Duodenal mucosa (tissue), 2 donors: ENCODE measurements around the gene BHLHE23.
"Not testable (repeated sequence)": the region's sequence is repeated elsewhere in the genome, so short reads cannot be mapped to it uniquely, and the experiment has no call there.

Experiments used
- H3K27ac ChIP-seq: one replicate; pipeline ENCODE4 v1.7.0; 2013; ENCODE audit warnings: low read depth, low read length
- H3K27me3 ChIP-seq, 2 donors: one replicate each; pipeline ENCODE4 v1.7.0; 2013; ENCODE audit warnings: low read length in 2 of 2, control low read depth in 1 of 2; ENCODE audit not compliant: insufficient read depth in 2 of 2, control insufficient read depth in 1 of 2
- H3K36me3 ChIP-seq, 2 donors: one replicate each; pipeline ENCODE4 v1.7.0; 2013; ENCODE audit warnings: low read length in 2 of 2, control low read depth in 1 of 2; ENCODE audit not compliant: insufficient read depth in 2 of 2, control insufficient read depth in 1 of 2
- H3K4me1 ChIP-seq, 2 donors: one replicate each; pipeline ENCODE4 v1.7.0; 2013; ENCODE audit warnings: low read length in 2 of 2, control low read depth in 1 of 2; ENCODE audit not compliant: insufficient read depth in 2 of 2, control insufficient read depth in 1 of 2
- H3K4me3 ChIP-seq, 2 donors: one replicate each; pipeline ENCODE4 v1.7.0; 2013; ENCODE audit warnings: low read length in 2 of 2, low read depth in 1 of 2
- H3K9ac ChIP-seq, 2 donors: one replicate each; pipeline ENCODE4 v1.7.0; 2013; ENCODE audit warnings: low read length in 2 of 2, low read depth in 1 of 2
- H3K9me3 ChIP-seq, 2 donors: one replicate each; pipeline ENCODE4 v1.7.0; 2013; ENCODE audit warnings: low read length in 2 of 2, control low read depth in 1 of 2; ENCODE audit not compliant: control insufficient read depth in 1 of 2

BHLHE23 gene

DNA sequence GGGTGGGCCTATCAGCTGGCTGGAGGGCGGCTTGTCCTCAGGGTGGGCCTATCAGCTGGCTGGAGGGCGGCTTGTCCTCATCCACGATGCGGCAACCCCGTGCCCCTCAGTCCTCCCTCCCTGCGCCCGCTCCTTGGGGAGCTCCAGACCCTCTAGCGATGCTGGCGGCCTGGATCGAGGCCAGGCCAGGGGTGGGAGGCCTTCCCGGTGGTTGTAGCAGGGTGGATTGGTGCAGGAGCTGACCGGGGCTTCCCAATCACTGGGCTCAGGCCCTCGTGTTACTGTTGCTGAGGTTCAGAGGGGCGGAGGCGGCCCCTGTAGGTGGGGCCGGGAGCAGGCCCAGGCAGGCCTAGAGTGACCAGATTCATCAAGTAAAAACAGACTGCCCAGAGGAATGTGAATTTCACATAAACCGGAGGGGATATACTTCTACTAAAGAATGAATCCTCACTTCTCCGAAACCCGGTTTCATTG is 45.4 kb downstream of the BHLHE23 start:
- Histone ChIP-seq H3K27ac (no peak overlapping the region), H3K27me3 (no peaks in the 10 kb centered on the region), H3K4me3 (no peak overlapping the region), H3K36me3 (peaks cover 0 to 10% of the 10 kb centered on the region in 2 donors), H3K9ac (no peak overlapping the region), H3K4me1 (no peaks in the 10 kb centered on the region), H3K9me3 (no peaks in the 10 kb centered on the region)

DNA sequence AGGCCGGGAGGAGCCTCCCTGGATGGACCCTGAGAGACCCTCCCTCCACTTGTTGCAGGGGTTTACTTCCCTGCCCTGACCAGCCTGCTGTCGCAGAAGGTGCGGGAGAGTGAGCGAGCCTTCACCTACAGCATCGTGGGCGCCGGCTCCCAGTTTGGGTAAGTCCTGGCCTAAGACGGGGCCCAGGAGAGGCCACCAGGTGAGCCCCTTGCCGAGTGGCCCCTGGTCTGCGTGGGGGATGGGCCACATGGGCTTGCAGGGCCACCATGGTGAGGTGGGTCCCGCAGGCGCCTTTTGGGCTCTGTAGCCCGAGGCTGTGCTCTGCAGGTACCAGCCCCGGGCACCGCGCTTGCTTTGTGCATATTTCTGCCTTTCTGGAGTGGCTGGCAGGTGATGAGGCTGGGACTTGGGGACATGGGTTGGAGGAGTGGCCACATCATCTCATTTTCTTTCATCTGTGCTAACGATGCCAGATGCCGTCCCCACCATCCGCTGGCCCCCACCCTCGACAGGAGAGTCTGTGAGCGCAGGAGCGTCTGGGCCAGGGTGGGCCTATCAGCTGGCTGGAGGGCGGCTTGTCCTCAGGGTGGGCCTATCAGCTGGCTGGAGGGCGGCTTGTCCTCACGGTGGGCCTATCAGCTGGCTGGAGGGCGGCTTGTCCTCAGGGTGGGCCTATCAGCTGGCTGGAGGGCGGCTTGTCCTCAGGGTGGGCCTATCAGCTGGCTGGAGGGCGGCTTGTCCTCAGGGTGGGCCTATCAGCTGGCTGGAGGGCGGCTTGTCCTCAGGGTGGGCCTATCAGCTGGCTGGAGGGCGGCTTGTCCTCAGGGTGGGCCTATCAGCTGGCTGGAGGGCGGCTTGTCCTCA is 46.1 kb downstream of the BHLHE23 start:
- peaks cover 0 to 10% of the 10 kb centered on the region in 2 donors for H3K36me3 ChIP-seq
- H3K9me3 ChIP-seq, H3K4me3 ChIP-seq, H3K9ac ChIP-seq, H3K27ac ChIP-seq, H3K27me3 ChIP-seq, H3K4me1 ChIP-seq: not testable (repeated sequence)

DNA sequence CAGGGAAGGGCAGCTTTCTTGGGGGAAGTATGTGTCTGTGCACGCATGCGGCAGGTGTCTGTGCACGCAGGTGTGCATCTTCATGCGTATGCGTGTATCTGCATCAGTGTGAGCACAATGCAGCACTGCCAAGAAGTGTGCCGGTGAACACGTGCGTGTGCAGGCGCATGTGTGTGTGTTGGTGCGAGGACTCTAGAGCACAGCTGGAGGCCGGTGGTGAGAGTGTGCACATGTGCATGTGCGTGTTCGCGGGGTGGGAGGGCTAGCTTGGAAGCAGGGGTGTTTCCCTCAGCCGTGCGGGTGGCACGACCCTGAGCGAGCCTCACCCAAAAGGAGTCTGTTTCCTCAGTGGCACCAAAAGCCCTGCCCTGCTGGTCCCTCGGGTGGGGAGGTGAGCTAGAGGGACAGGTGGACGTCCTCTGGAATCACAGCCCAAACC is 46.7 kb downstream of the BHLHE23 start:
- H3K4me1 ChIP-seq = peaks cover 0 to 2% of the 10 kb centered on the region in 2 donors
- no peak overlapping the region for H3K9ac ChIP-seq
- no peaks in the 10 kb centered on the region for H3K9me3 ChIP-seq
- H3K36me3 ChIP-seq = peaks cover 0 to 10% of the 10 kb centered on the region in 2 donors
- H3K27me3 ChIP-seq = no peaks in the 10 kb centered on the region
- H3K27ac ChIP-seq = no peak overlapping the region
- no peak overlapping the region for H3K4me3 ChIP-seq

DNA sequence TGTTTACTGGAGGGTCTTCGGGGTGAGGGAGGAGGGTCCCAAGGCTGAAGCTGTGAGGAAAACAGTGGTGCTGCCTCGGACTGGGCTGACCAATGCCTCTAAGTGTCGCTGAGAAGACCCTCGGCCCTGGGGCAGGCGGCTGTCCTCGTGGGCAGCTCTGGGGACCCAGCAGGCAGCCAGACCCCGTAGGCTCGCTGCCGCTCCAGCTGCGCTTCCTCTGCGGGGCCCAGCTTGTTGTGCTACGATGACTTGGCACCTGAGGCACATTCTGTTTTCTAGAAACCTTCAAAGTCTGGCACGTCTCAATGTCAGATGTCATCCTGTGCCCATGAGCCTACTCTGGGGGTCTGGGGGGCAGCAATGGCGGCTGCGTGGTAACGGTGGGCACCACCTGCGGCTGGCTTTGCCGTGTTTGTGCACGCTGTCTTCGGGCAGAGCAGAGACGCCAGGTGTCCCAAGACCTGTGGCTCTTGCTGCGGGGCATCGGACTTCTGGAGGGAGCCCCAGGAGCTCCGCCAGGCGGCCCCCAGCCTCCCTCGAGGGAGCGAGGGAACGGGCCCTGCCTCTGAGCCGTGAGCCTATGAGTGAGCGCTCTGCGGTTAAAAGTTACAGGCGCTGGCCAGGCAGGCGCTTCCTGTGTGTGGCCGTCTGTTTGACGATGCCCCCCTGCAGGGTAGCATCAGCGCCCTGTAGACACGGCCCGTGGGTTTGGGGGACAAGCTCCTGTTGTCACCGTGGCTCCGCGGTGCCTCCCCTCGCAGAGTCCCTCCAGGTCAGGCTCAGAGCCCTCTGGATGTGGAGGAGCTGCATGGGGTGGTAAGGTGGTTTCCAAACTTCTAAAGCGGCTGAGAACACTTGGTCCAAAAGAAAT is 47.4 kb downstream of the BHLHE23 start:
- H3K9me3 ChIP-seq = no peaks in the 10 kb centered on the region
- H3K27me3 ChIP-seq = no peaks in the 10 kb centered on the region
- H3K4me1 ChIP-seq = peaks cover 0 to 9% of the 10 kb centered on the region in 2 donors
- H3K9ac ChIP-seq = no peak overlapping the region
- H3K36me3 ChIP-seq = peaks cover 0 to 10% of the 10 kb centered on the region in 2 donors
- H3K27ac ChIP-seq = no peak overlapping the region
- no peak overlapping the region for H3K4me3 ChIP-seq

DNA sequence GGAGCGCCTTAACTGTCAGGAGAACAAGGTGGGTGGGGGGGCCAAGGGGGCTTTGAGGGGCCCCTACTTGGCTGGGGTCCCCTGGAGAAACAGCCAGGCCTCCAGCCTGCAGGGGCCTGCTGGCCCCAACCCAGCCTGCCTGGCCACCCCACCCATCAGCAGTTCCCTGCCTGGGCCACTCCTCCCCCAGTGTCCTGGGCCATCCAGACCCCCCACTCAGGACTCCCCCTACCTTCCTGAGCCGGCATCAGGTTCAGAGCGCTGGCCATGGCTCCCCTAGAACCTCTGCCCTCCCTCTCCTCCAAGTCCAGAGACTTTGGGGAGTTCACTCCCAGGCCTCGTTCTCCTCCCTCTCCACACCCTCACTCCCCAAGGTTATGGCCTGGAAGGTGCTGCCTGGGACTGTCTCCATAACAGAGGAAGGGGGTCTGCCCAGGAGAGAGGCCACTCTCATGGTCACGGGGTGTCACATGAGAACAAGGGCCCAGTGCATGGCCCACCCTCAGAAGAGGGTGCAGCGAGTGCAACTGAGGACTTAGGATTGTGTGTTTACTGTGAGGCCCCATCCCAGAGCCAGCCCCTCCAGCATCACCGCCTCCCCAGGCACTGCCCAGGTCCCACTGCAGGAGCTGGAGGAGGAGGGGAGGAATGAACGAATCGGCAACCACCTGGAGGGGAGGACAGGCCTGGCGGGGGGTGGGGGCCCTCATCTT is 48.2 kb downstream of the BHLHE23 start:
- H3K36me3 ChIP-seq = peaks cover 0 to 10% of the 10 kb centered on the region in 2 donors

DNA sequence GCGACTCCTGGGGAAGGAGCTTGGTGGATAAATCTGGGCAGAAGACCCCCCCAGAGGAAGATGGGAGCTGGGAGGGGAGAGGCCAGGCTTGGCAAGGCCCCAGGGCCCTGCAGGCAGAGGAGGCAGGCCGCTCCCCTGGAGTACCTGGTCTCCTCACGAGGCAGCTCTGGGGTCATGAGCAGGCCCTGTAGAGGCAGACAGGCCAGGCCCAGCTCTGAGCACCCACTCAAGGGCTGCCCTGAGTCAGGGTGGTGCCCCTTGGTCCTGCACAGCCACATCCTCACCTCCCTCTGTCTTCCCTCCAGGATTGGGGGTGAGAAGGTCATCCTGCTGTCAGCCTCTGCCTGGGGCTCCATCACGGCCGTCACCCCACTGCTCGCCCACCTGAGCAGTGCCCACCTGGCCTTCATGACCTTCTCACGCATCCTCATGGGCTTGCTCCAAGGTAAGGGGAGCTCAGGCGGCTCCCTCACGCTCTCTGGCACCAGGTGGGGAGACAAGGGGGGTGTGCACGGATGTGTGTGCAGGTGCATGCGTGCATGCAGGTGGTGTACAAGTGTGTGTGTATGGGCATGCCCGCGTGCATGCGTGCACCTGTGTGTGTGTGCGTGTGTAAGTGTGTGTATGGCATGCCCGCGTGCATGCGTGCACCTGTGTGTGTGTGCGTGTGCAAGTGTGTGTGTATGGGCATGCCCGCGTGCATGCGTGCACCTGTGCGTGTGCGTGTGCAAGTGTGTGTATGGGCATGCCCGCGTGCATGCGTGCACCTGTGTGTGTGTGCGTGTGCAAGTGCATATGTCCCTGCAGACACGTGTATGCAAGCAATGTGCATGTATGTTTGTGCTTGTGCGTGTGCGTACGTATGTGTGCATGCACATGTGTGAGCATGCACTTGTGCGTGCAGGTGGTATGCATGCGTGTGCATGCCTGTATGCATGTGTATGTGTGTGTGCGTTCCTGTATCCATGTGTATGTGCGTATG is 49.3 kb downstream of the BHLHE23 start:
- H3K9ac ChIP-seq = no peak overlapping the region
- H3K36me3 ChIP-seq = peaks cover 0 to 10% of the 10 kb centered on the region in 2 donors
- no peak overlapping the region for H3K27ac ChIP-seq
- H3K9me3 ChIP-seq = no peaks in the 10 kb centered on the region
- H3K27me3 ChIP-seq = no peaks in the 10 kb centered on the region
- peaks cover 7 to 23% of the 10 kb centered on the region in 2 donors for H3K4me1 ChIP-seq
- H3K4me3 ChIP-seq = no peak overlapping the region

More for the DNA sequence above, 48.2 kb downstream of the BHLHE23 start:
- no peak overlapping the region for H3K9ac ChIP-seq
- no peaks in the 10 kb centered on the region for H3K27me3 ChIP-seq
- H3K27ac ChIP-seq = no peak overlapping the region
- H3K4me3 ChIP-seq = no peak overlapping the region
- no peaks in the 10 kb centered on the region for H3K9me3 ChIP-seq
- peaks cover 3 to 14% of the 10 kb centered on the region in 2 donors for H3K4me1 ChIP-seq

DNA sequence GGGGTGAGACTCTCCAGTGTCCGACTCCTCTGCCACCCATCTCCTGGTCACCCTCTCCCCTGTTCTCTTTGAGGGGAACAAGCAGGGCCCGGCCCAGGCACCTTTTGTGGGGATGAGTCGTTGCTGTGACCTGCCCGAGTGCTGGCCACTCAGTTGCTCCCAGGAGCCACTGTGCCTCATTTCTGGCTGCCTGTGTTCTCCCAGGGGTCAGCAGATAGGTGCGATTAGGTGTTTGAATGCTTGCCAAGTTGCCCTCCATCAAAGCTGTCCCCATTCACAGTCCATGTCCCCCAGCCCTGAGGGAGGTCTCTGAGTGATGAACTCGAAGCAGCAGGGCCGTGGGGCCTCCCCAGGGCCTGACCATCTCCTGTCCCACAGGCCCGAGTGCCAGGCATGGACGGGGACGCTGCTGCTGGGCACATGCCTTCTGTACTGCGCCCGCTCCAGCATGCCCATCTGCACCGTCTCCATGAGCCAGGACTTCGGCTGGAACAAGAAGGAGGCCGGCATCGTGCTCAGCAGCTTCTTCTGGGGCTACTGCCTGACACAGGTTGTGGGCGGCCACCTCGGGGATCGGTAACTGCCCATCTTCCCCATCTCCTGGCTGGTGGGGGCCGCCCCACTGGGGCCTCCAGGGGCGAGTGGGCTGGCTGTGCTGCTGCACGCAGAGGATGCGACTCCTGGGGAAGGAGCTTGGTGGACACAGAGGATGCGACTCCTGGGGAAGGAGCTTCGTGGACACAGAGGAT is 50.2 kb downstream of the BHLHE23 start:
- no peak overlapping the region for H3K27ac ChIP-seq
- H3K27me3 ChIP-seq = no peaks in the 10 kb centered on the region
- no peak overlapping the region for H3K4me3 ChIP-seq
- H3K9ac ChIP-seq = no peak overlapping the region
- no peaks in the 10 kb centered on the region for H3K9me3 ChIP-seq
- peaks cover 0 to 10% of the 10 kb centered on the region in 2 donors for H3K36me3 ChIP-seq
- peaks cover 10 to 31% of the 10 kb centered on the region in 2 donors for H3K4me1 ChIP-seq
